ENCODE measurements around the gene KCNK3. TPM values are rescaled to one million over a fixed set of nuclear protein-coding genes. Genes with fewer than 3 reads are reported as not detected.

KCNK3 gene
- total RNA-seq, 1 donor from 2014 or later: 21.7 TPM

- no peaks in the 10 kb centered on the region for H3K36me3 Mint-ChIP-seq (ENCODE audit: unreplicated experiment)
- no peak overlapping the region for H3K27ac Mint-ChIP-seq (ENCODE audit: unreplicated experiment)
- peaks cover 5% of the 10 kb centered on the region for H3K27me3 Mint-ChIP-seq (ENCODE audit: unreplicated experiment)
- no peak for DNase-seq
- H3K4me3 Mint-ChIP-seq (ENCODE audit: unreplicated experiment): no peak overlapping the region
- TF ChIP-seq, protein P1, sequence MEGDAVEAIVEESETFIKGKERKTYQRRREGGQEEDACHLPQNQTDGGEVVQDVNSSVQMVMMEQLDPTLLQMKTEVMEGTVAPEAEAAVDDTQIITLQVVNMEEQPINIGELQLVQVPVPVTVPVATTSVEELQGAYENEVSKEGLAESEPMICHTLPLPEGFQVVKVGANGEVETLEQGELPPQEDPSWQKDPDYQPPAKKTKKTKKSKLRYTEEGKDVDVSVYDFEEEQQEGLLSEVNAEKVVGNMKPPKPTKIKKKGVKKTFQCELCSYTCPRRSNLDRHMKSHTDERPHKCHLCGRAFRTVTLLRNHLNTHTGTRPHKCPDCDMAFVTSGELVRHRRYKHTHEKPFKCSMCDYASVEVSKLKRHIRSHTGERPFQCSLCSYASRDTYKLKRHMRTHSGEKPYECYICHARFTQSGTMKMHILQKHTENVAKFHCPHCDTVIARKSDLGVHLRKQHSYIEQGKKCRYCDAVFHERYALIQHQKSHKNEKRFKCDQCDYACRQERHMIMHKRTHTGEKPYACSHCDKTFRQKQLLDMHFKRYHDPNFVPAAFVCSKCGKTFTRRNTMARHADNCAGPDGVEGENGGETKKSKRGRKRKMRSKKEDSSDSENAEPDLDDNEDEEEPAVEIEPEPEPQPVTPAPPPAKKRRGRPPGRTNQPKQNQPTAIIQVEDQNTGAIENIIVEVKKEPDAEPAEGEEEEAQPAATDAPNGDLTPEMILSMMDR (IDR thresholded peaks at IDR 0.05; ENCODE audit: partially characterized antibody, unreplicated experiment): no peak
- peaks cover 8% of the 10 kb centered on the region for H3K9me3 Mint-ChIP-seq (ENCODE audit: unreplicated experiment)
- peaks cover 17% of the 10 kb centered on the region for H3K4me1 Mint-ChIP-seq (ENCODE audit: low read depth, unreplicated experiment)
These were observed 60.1 kb downstream of the KCNK3 start for GRCh38 chr2:26752656-26753055.

- TF ChIP-seq, protein P1 (IDR thresholded peaks at IDR 0.05; ENCODE audit: partially characterized antibody, unreplicated experiment): no peak
- H3K4me1 Mint-ChIP-seq (ENCODE audit: low read depth, unreplicated experiment): peaks cover 18% of the 10 kb centered on the region
- H3K36me3 Mint-ChIP-seq (ENCODE audit: unreplicated experiment): no peaks in the 10 kb centered on the region
- no peak for DNase-seq
- H3K4me3 Mint-ChIP-seq (ENCODE audit: unreplicated experiment): no peak overlapping the region
- no peak overlapping the region for H3K27ac Mint-ChIP-seq (ENCODE audit: unreplicated experiment)
- H3K9me3 Mint-ChIP-seq (ENCODE audit: unreplicated experiment): peaks cover 8% of the 10 kb centered on the region
- peaks cover 8% of the 10 kb centered on the region for H3K27me3 Mint-ChIP-seq (ENCODE audit: unreplicated experiment)
These were observed 62.0 kb downstream of the KCNK3 start for GRCh38 chr2:26754539-26754938.

GRCh38 chr2:26754972-26755670 lies 62.6 kb downstream of the KCNK3 start:
- no peak for DNase-seq
- peaks cover 14% of the 10 kb centered on the region for H3K4me1 Mint-ChIP-seq (ENCODE audit: low read depth, unreplicated experiment)
- peaks cover 8% of the 10 kb centered on the region for H3K27me3 Mint-ChIP-seq (ENCODE audit: unreplicated experiment)
- H3K36me3 Mint-ChIP-seq (ENCODE audit: unreplicated experiment): no peaks in the 10 kb centered on the region
- H3K4me3 Mint-ChIP-seq (ENCODE audit: unreplicated experiment): no peak overlapping the region
- TF ChIP-seq, protein P1 (IDR thresholded peaks at IDR 0.05; ENCODE audit: partially characterized antibody, unreplicated experiment): no peak
- peaks cover 6% of the 10 kb centered on the region for H3K9me3 Mint-ChIP-seq (ENCODE audit: unreplicated experiment)
- no peak overlapping the region for H3K27ac Mint-ChIP-seq (ENCODE audit: unreplicated experiment)

GRCh38 chr2:26756337-26756736 lies 63.8 kb downstream of the KCNK3 start:
- H3K9me3 Mint-ChIP-seq (ENCODE audit: unreplicated experiment): peaks cover 3% of the 10 kb centered on the region
- DNase-seq: no peak
- TF ChIP-seq, protein P1 (IDR thresholded peaks at IDR 0.05; ENCODE audit: partially characterized antibody, unreplicated experiment): no peak
- H3K4me3 Mint-ChIP-seq (ENCODE audit: unreplicated experiment): no peak overlapping the region
- H3K36me3 Mint-ChIP-seq (ENCODE audit: unreplicated experiment): no peaks in the 10 kb centered on the region
- H3K27me3 Mint-ChIP-seq (ENCODE audit: unreplicated experiment): peaks cover 6% of the 10 kb centered on the region
- H3K27ac Mint-ChIP-seq (ENCODE audit: unreplicated experiment): no peak overlapping the region
- H3K4me1 Mint-ChIP-seq (ENCODE audit: low read depth, unreplicated experiment): peaks cover 8% of the 10 kb centered on the region
